ENCODE results near the gene ASB11.
"Not testable (repeated sequence)": the region's sequence is repeated elsewhere in the genome, so short reads cannot be mapped to it uniquely, and the experiment has no call there.

Gene ASB11

GRCh38 chrX:15315509-15315908 is at the start of gene ASB11:
Gene ASB11 (minus strand): TSS chrX:15315640. CDS start chrX:15315605, 35 bp downstream.
- no peak for DNase-seq

- DNase-seq = no peak
Observed at GRCh38 chrX:15359701-15360100, 44.3 kb upstream of the ASB11 start.

DNA sequence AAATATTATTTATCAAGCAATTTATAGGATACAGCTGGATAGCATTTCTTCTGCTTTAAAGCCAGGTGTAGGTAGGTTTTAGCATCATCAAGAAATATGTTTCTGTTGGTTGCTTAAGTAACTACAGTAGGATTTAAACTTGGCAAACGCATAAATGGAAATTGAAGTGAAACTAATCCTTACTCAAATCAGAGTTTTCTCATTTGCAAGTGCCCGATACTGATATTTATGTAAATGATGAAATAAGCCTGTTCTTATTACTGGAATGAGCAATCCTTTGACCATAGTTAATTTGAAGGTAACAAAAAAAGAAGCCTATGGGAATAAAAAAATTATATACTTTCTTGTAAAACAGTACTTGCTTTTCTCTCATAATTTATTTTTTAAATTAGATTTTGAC is 43.1 kb upstream of the ASB11 start:
- DNase-seq = no peak

GRCh38 chrX:15356444-15356843 is 41.0 kb upstream of the ASB11 start:
- no peak for DNase-seq

DNA sequence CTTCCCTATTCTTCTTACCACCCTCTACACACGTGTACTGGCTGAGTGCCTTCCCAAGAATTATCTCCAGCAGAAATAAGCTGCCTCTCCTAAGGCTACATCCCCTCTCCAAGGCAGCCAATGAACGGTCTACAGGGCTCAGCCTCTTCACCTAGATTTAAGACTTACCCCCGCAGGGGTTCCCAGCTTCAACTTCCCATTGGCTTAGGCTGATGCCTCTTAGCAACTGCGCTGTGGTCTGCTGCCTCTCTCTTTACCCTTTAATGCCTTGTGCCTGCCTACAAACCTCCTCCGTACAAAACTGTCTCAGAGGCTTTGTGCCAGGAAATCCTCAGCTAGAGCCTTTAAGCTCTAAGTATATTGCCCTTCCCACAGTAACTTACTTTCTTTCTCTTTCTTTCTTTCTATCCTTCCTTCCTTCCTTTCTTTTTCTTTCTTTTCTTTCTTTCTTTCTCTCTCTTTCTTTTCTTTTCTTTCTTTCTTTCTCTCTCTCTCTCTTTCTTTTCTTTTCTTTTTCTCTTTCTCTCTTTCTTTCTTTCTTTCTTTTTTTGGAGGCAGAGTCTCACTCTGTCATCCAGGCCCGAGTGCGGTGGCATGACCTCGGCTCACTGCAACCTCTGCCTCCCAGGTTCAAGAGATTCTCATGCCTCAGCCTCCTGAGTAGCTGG is 35.0 kb upstream of the ASB11 start:
- DNase-seq = no peak

DNA sequence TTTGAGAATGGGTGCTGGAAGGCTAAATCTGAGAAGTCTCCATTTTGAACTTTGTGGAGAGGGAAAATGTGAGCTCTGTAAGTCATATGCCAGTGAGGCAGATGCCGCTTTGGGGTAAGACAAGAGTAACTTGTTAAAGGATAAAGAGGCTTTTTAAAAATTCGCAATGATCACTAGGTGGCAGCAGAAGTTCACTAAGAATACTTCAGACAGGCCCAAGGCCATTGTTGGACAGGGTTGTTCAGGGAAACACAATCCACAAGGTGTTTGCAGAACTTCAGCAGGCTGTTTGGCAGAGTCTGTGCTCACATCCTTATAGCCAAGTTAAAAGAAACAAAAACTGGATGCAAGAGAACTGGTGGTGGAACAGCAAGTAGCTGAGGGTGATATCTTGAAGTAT is 33.6 kb upstream of the ASB11 start:
- peak; percentile 38 for DNase-seq

GRCh38 chrX:15345976-15346375 is 30.5 kb upstream of the ASB11 start:
- DNase-seq = no peak

GRCh38 chrX:15344106-15344505 is 28.7 kb upstream of the ASB11 start:
- no peak for DNase-seq

DNA sequence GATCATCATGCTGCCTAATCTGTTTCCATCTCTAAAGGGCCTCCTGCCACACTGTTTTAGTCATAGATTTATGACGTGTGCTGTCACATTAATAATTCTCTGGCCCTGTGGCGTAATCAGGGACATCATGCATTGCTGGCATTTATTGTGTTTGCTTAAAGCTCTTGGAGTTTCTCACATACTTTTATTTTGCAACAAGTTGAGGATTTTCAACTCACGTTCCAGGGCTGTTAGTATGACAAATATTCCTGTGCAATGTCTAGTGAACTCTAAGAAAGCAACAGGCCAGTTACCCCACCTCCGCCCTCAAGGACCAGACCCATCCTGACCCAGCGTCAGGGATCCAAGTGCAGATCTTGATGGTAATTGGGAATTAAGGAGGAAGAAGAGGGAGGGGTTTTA is 27.6 kb upstream of the ASB11 start:
- DNase-seq = no peak

GRCh38 chrX:15340867-15341266 is 25.4 kb upstream of the ASB11 start:
- no peak for DNase-seq

DNA sequence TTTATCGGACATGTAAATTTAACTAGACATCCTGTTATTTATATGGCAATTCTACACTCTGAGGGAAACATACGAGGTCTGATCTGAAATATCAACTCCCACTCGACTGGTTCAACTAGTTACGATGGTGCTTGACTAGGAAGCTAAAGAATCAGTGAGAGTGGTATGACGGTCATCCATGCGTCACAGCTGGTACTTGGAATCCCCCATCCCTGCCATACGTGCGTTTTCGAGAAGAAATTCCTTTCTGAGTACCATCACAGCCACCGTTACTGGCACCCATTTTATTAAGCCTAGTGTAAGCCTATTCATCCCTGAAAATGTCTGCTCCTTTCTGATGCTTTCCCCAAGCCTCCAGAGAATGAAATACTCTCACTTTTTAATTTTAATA is 20.6 kb upstream of the ASB11 start:
- peak; percentile 65 for DNase-seq

- DNase-seq = peak; percentile 93
Observed at GRCh38 chrX:15335135-15336022, 19.9 kb upstream of the ASB11 start, which contains the start of gene PIGA. Gene PIGA (minus strand): TSS chrX:15335523. CDS start chrX:15331930, 3,593 bp downstream.

DNA sequence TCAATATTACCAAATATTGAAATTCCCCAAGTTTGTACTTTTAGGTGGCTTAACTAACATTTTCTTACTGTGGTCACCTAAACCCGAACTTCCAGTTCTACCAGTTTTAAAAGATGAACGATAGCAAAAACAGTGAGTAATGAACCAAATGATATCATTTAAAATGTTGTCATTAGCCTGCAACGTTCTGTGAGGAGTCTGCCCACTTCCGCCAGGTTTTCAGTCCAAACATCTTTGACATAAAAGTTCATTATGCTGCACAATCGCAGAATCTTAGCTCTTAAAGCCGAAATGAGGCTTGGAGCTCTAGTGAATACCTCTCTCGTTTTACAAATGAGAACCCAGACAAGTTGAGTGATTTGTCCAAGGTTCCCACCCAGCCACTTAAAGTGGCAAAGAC is 19.1 kb upstream of the ASB11 start:
- DNase-seq = peak; percentile 41

DNA sequence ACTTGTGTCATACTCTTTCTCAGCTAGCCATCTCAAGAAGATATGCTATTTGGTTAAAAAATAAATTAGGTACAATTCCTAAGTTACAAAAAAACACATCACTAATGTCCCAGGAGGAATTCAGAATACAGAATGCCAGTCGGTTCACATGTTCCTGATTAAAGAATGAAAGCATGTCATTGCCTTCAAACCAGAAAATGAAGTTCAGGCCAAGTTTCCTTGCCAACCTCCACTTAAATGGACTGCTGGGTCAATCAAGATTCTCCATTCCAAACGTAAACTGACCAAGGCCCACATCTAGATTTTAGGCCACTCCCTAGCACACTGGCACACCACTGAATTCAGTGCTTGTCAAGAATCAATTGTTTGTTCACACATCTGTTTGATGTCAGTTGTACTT is 13.4 kb upstream of the ASB11 start:
- DNase-seq = no peak

- no peak for DNase-seq
Observed at GRCh38 chrX:15328131-15328530, 12.7 kb upstream of the ASB11 start.

GRCh38 chrX:15322472-15322871 is 7.0 kb upstream of the ASB11 start:
- DNase-seq = no peak

DNA sequence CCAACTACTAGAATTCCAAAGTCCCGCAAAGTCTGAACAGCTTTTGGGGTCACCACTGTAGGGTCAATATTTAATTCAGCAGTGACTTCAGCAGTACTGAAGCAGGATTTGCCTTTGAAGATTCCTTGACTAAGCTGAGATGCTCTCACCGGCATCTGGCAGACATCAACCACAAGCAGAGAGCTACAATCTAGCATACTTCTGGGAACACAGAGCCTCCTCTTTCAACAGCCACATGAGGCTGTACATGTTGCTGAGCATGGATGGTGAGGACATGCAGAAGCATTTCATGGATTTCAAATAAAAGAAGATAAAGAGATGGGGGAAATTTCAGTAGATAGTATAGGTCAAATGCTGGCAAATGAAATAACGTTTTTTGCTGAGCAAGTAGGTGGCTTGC is 6.6 kb upstream of the ASB11 start:
- no peak for DNase-seq

GRCh38 chrX:15321447-15321846 is 6.0 kb upstream of the ASB11 start:
- no peak for DNase-seq

- no peak for DNase-seq
Observed at GRCh38 chrX:15320297-15320696, 4.9 kb upstream of the ASB11 start.

DNA sequence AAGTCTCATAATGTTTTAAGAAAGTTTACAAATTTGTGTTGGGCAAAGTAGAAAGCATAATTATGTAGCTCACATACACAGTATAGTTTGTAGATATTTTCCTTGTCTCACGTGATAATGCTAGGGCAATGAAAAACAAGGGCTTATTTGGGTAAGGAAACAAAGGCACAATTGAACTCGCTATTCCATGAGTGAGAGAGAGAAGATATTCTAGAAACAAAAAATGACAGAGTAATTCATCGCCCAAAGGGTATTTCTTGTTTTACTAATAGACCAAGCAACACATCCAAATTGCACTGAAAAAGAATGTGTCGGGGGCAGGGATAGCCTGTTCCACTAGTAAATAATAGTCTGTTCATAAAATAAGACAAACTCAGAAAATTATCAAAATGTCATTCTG is 3.6 kb upstream of the ASB11 start:
- DNase-seq = no peak

DNA sequence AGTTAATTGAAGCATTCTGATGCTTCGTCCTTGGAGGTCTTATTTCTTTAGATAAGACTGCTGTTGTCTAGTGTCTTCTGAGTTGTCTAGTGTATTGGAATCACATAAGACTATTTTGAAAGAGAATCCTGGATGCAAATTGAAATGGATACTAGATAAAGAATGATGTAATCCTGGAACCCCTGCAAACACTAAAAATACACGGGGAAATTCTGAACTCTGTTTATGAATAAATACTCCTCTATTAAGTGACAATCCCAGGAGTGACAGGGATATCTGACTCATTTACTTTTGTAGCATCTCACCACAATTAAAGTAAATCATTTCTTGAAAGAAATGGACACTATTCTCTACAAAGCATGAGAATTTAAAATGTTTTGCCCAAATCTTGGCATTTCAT is 968 bp downstream of the ASB11 start:
- no peak for DNase-seq

GRCh38 chrX:15311119-15311518 is 4.3 kb downstream of the ASB11 start:
- DNase-seq = no peak

- DNase-seq = no peak
Observed at GRCh38 chrX:15310117-15310516, 5.3 kb downstream of the ASB11 start.

GRCh38 chrX:15305899-15306298 is 9.5 kb downstream of the ASB11 start:
- DNase-seq = not testable (repeated sequence)
